Left cardiac atrium (tissue), 4 donors: ENCODE measurements around the gene DISC1. TPM values are rescaled to one million over a fixed set of nuclear protein-coding genes. Genes with fewer than 3 reads are reported as not detected.

ENCODE experiments used
- ATAC-seq, 2 donors: fragments of 200-7000 bp; cut with Tn5 transposase; one replicate each; pipeline ENCODE4 v1.9.1; 2020; ENCODE audit warnings: mild to moderate bottlenecking in 2 of 2, moderate library complexity in 2 of 2
- DNase-seq: peaks from one replicate; pipeline ENCODE4 v3.0.0-alpha.2; 2020
- intact Hi-C, 2 donors: fragments of 100-400 bp; cut with DNase I; formaldehyde crosslinking; loops; one replicate each; pipeline versions ENCODE4 v1.14.1 to v1.15.1; 2022 to 2023
- total RNA-seq, 2 donors: library from RNA; stranded (reverse); fragmentation: NEBNext Ultra II Directional; extraction: Animal tissue kit (Norgen Biotek cat#: 25700); gene quantifications; one replicate each; pipeline ENCODE4 v1.2.1, GENCODE V29; 2021
- donor health status: DM: no; HTN: yes; CAD: no.
- donor health status: DM: no; HTN: yes; CAD: no; lungs with severe emphysema.
- donor health status: DM: yes; HTN: yes; CAD: no.
- donor health status: Dilated cardiomyopathy.

The DISC1 gene
- total RNA-seq, 2 donors from 2014 or later, result 5.0 to 5.4 TPM

DNA sequence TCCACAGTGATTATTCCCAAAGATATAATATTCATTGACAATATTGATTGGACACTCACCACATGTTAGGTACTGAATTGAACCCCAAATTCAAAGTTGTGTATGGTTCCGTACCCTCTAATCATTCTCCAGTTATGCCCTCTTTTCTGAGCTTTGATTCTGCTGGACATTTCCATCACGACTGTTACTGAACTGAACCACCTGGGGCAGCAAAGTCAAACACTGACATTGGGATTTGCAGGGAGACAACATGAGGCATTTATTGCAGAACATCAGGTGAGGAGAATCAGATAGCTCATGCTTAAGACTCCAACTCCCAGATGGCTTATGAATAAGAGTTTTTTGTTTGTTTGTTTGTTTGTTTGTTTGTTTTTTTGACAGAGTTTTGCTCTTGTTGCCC is 420.9 kb downstream of the DISC1 start:
- ATAC-seq (no peak), DNase-seq (no peak)
- intact Hi-C loops, result no loop called here

DNA sequence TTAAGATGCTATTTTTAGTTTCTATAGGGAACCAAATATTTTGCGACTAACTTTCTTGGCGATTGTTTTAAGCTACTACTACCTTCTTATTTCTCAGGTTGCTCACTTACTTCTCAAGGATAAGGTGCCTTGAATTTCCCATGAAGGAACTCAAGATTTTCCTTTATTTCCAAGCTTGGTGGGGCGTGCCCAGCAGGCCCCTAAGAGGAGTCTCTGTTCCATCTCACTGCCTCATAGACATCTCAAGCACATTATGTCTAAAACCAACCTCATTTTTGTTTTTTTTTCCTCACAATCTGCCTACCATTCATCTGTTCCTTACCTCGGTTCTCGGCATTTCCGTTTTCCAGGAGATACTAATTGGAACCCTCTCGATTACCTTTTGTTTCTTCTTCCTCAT is 421.9 kb downstream of the DISC1 start:
- ATAC-seq, result no peak
- no peak for DNase-seq
- intact Hi-C loops, result no loop called here

GRCh38 chr1:232049335-232049734 is 422.7 kb downstream of the DISC1 start:
- intact Hi-C loops, result no loop called here
- DNase-seq, result no peak
- no peak for ATAC-seq

- intact Hi-C loops, result no loop called here
- no peak for ATAC-seq
- DNase-seq, result no peak
Measured at GRCh38 chr1:232057217-232057895, 430.8 kb downstream of the DISC1 start.

- DNase-seq (no peak), ATAC-seq (no peak)
- intact Hi-C loops, result no loop called here
Measured at GRCh38 chr1:232057896-232058274, 431.3 kb downstream of the DISC1 start.

DNA sequence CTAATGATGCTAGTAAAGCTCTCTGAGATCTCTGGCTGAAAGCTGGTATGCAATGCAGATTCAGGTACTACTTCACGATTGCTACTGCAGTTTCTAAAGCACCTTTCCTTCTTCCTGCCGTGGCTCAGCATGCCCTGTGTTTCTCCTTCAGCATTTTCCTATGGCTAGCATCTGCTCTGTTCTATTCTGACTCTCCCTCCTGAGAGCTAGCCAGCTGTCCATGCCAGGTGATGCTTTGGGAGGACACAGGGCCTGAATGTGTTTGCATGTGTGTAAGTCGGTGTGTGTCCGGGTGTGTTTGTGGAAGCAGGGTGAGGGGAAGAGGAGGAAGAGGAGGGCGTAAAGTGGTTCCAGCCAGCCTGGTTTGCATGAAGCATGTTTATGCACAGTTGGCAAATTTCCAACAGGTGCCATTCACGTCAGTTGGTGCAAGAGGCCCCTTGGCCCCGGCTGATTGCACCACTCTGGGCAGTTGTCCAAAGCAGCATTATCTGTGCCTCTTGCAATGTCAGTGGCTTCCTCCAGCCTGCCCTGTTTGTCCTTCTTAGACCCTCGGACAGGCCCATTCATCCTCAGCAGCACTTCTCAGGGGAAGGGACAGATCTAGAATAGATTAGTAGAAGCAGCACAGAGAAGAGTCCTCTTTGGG is 433.3 kb downstream of the DISC1 start:
- ATAC-seq (no peak), DNase-seq (no peak)
- intact Hi-C loops, result no loop called here

DNA sequence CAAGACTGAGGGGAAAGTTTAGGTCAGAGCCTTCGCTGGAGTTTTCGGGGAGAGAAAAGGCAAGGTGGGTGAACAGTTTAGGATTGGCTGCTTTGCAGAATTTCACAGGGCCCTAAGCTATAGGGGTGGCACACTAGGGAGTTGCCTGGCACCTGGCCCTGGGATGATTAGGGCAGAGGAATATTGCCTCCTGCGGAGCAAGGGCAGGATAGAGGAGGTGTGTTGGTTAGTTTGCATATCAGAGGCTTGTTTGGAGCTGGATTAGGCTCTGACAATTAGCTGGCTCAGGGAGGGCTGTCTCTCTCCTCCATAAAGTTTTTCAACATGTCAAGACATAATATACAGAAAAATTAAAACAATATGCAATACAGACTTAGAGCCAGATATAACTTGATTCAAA is 436.4 kb downstream of the DISC1 start:
- no peak for DNase-seq
- ATAC-seq, result no peak
- intact Hi-C loops, result no loop called here

- DNase-seq (no peak), ATAC-seq (no peak)
- intact Hi-C loops, result no loop called here
Measured at GRCh38 chr1:232066521-232066920, 439.9 kb downstream of the DISC1 start.

DNA sequence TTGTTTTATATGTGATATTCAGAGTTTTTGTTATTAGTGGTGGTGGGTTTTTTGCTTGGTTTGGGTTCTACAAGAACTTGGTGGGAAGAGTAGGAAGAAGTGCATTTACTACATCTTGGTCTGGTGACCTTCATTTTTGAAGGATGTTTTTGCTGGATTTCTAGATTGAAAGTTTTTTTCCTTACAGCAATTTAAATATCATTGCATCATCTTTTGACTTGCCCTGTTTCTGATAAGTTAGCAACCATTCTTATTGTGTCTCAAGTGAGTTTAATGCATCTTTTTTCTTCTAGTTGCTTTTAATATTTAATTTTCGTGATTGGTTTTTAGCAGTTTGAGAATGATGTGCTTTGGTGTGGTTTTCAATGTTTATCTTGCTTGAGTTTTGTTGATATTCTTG is 447.7 kb downstream of the DISC1 start:
- no peak for DNase-seq
- intact Hi-C loops, result no loop called here
- ATAC-seq, result no peak

DNA sequence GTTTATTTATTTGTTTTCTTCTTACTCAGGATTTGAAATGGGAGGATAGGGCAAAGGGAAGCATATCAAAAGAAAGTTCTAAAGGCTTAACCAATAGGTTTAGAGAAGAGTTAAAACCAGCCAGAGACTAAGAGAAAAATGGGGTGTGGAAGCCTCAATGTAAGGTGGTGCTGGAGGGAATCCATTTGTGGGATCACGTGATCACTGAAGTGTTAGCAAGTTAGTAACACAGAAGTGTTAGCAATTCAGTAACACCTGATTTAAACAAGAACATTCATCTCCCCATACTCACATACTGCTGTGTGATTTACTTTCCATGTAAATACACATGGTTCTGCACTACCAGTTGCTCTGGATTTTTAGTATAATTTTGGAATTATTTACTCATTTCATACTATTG is 451.2 kb downstream of the DISC1 start:
- ATAC-seq (no peak), DNase-seq (no peak)
- intact Hi-C loops, result no loop called here

DNA sequence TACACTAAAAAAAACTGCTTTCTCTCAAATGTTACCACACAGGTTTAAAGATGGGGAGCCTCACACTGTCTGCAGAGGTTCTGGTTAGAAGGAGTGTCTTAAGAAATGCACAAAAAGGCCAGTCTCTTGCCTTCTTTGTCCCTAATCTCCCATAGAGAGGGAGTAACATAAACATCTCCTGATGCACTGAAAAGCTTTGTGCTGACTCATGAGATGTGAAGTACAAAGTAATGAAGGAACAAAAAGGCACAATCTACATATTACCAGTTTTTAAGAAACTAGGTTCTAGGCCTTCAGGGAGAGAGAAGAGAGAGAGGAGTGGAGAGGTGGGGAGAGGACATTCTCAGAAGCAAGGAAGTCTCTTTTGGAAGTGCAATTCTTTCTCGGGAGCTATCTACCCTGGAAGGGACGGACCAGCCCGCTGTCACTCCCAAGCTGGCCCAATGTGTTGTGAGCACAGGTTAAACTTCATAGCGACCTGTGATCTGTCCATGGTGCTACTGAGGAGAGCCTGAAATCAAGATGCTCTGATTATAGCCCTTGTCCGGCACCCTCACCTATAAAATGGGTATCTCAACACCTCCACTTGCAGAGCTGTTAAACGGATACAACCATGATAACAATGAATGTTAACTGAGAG is 458.1 kb downstream of the DISC1 start:
- DNase-seq (no peak), ATAC-seq (no peak)
- intact Hi-C loops, result no loop called here

GRCh38 chr1:232090816-232091215 is 464.2 kb downstream of the DISC1 start:
- intact Hi-C loops, result no loop called here
- no peak for DNase-seq
- ATAC-seq, result no peak

Other genes with a start within 250 kb of the DISC1 start
- gene EGLN1, start 204.5 kb upstream of the DISC1 start, total RNA-seq, result 10 to 100 TPM; 53.6 to 85.0 TPM
- 10 to 100 TPM; 27.8 to 44.0 TPM for gene TSNAX, start 98.1 kb upstream of the DISC1 start, total RNA-seq